ENCODE data around the gene SPDYE6. TPM values are rescaled to one million over a fixed set of nuclear protein-coding genes. Genes with fewer than 3 reads are reported as not detected.
"Not testable (repeated sequence)": the region's sequence is repeated elsewhere in the genome, so short reads cannot be mapped to it uniquely, and the experiment has no call there.

The SPDYE6 gene, protein sequence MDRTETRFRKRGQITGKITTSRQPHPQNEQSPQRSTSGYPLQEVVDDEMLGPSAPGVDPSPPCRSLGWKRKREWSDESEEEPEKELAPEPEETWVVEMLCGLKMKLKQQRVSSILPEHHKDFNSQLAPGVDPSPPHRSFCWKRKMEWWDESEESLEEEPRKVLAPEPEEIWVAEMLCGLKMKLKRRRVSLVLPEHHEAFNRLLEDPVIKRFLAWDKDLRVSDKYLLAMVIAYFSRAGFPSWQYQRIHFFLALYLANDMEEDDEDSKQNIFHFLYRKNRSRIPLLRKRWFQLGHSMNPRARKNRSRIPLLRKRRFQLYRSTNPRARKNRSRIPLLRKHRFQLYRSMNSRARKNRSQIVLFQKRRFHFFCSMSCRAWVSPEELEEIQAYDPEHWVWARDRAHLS
- total RNA-seq (2014; rRNA removed; shearing (Covaris generic); ENCODE audit: low replicate concordance): not detected in 2 replicates

GRCh38 chr7:102356344-102356743 lies at the start of gene SPDYE6:
Gene SPDYE6 (minus strand): TSS chr7:102356444. CDS start chr7:102356023, 421 bp downstream.
- not testable (repeated sequence) for H3K79me2 ChIP-seq (ENCODE audit: low read length); H3K27me3 ChIP-seq (ENCODE audit: low read length); H2AFZ ChIP-seq (ENCODE audit: low read length); H3K4me3 ChIP-seq (ENCODE audit: low read length); H3K9me2 ChIP-seq (replicated peaks; ENCODE audit: insufficient read depth, low read length); H3K9me3 ChIP-seq (ENCODE audit: low read length); H3K4me1 ChIP-seq (ENCODE audit: low read length); H3K27ac ChIP-seq (ENCODE audit: low read length); H3K36me3 ChIP-seq (ENCODE audit: insufficient read depth, low read length); H3K4me2 ChIP-seq (ENCODE audit: low read depth, low read length, poor library complexity, severe bottlenecking); H4K20me1 ChIP-seq (ENCODE audit: insufficient read depth, low read depth, low read length); H3K9ac ChIP-seq (ENCODE audit: low read length); DNase-seq

- not testable (repeated sequence) for H3K9ac ChIP-seq (ENCODE audit: low read length); H3K27ac ChIP-seq (ENCODE audit: low read length); H4K20me1 ChIP-seq (ENCODE audit: insufficient read depth, low read depth, low read length); H3K27me3 ChIP-seq (ENCODE audit: low read length); H3K9me2 ChIP-seq (replicated peaks; ENCODE audit: insufficient read depth, low read length); H2AFZ ChIP-seq (ENCODE audit: low read length); H3K4me3 ChIP-seq (ENCODE audit: low read length); H3K9me3 ChIP-seq (ENCODE audit: low read length); H3K4me2 ChIP-seq (ENCODE audit: low read depth, low read length, poor library complexity, severe bottlenecking); DNase-seq
- H3K79me2 ChIP-seq (ENCODE audit: low read length): peaks cover 38% of the 10 kb centered on the region
- peaks cover 69% of the 10 kb centered on the region for H3K36me3 ChIP-seq (ENCODE audit: insufficient read depth, low read length)
- H3K4me1 ChIP-seq (ENCODE audit: low read length): peaks cover 23% of the 10 kb centered on the region
Observed at GRCh38 chr7:102404862-102405188, 48.6 kb upstream of the SPDYE6 start.

- peak; percentile 85 for DNase-seq
- Histone ChIP-seq H3K9me3 (ENCODE audit: low read length) (no peaks in the 10 kb centered on the region), H3K4me2 (ENCODE audit: low read depth, low read length, poor library complexity, severe bottlenecking) (no peak overlapping the region), H3K9ac (ENCODE audit: low read length) (no peak overlapping the region), H3K36me3 (ENCODE audit: insufficient read depth, low read length) (peaks cover 66% of the 10 kb centered on the region), H3K4me3 (ENCODE audit: low read length) (no peak overlapping the region), H2AFZ (ENCODE audit: low read length) (no peak overlapping the region), H3K27me3 (ENCODE audit: low read length) (no peaks in the 10 kb centered on the region), H4K20me1 (ENCODE audit: insufficient read depth, low read depth, low read length) (no peaks in the 10 kb centered on the region), H3K4me1 (ENCODE audit: low read length) (peaks cover 23% of the 10 kb centered on the region), H3K27ac (ENCODE audit: low read length) (no peak overlapping the region), H3K79me2 (ENCODE audit: low read length) (peaks cover 35% of the 10 kb centered on the region), H3K9me2 (replicated peaks; ENCODE audit: insufficient read depth, low read length) (no peaks in the 10 kb centered on the region)
Observed at GRCh38 chr7:102404005-102404861, 48.0 kb upstream of the SPDYE6 start.

- no peak overlapping the region for H3K9ac ChIP-seq (ENCODE audit: low read length)
- no peak overlapping the region for H3K4me2 ChIP-seq (ENCODE audit: low read depth, low read length, poor library complexity, severe bottlenecking)
- no peaks in the 10 kb centered on the region for H3K27me3 ChIP-seq (ENCODE audit: low read length)
- DNase-seq: no peak
- no peak overlapping the region for H2AFZ ChIP-seq (ENCODE audit: low read length)
- no peaks in the 10 kb centered on the region for H4K20me1 ChIP-seq (ENCODE audit: insufficient read depth, low read depth, low read length)
- no peaks in the 10 kb centered on the region for H3K9me3 ChIP-seq (ENCODE audit: low read length)
- H3K27ac ChIP-seq (ENCODE audit: low read length): no peak overlapping the region
- peaks cover 64% of the 10 kb centered on the region for H3K36me3 ChIP-seq (ENCODE audit: insufficient read depth, low read length)
- H3K4me1 ChIP-seq (ENCODE audit: low read length): peaks cover 23% of the 10 kb centered on the region
- H3K9me2 ChIP-seq (replicated peaks; ENCODE audit: insufficient read depth, low read length): no peaks in the 10 kb centered on the region
- no peak overlapping the region for H3K4me3 ChIP-seq (ENCODE audit: low read length)
- H3K79me2 ChIP-seq (ENCODE audit: low read length): peaks cover 33% of the 10 kb centered on the region
Observed at GRCh38 chr7:102403563-102403962, 47.3 kb upstream of the SPDYE6 start.

DNA sequence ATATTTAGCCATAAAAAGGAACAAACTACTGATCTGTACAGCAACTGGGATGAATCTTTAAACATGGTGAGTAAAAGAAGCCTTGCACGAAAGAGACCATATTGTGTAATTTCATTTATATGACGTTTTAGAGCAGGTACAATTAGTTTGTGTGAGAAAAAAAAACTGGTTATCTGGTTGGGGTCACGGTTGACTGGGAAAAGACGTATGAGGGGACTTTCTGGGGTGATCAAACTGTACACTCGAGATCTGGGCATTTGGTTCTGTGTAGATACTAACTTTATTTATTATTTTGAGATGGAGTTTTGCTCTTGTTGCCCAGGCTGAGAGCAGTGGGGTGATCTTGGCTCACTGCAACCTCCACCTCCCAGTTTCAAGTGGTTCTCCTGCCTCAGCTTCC lies 44.1 kb upstream of the SPDYE6 start:
- H4K20me1 ChIP-seq (ENCODE audit: insufficient read depth, low read depth, low read length): no peaks in the 10 kb centered on the region; the same call in 1 of the 2 replicates
- no peaks in the 10 kb centered on the region for H3K27me3 ChIP-seq (ENCODE audit: low read length)
- peaks cover 32% of the 10 kb centered on the region for H3K36me3 ChIP-seq (ENCODE audit: insufficient read depth, low read length)
- H3K4me1 ChIP-seq (ENCODE audit: low read length): peaks cover 37% of the 10 kb centered on the region
- peaks cover 29% of the 10 kb centered on the region for H3K79me2 ChIP-seq (ENCODE audit: low read length)
- no peak overlapping the region for H2AFZ ChIP-seq (ENCODE audit: low read length)
- no peaks in the 10 kb centered on the region for H3K9me3 ChIP-seq (ENCODE audit: low read length)
- H3K27ac ChIP-seq (ENCODE audit: low read length): no peak overlapping the region
- no peak overlapping the region for H3K9ac ChIP-seq (ENCODE audit: low read length)
- H3K4me2 ChIP-seq (ENCODE audit: low read depth, low read length, poor library complexity, severe bottlenecking): no peak overlapping the region
- no peaks in the 10 kb centered on the region for H3K9me2 ChIP-seq (replicated peaks; ENCODE audit: insufficient read depth, low read length)
- DNase-seq: no peak
- H3K4me3 ChIP-seq (ENCODE audit: low read length): no peak overlapping the region

DNA sequence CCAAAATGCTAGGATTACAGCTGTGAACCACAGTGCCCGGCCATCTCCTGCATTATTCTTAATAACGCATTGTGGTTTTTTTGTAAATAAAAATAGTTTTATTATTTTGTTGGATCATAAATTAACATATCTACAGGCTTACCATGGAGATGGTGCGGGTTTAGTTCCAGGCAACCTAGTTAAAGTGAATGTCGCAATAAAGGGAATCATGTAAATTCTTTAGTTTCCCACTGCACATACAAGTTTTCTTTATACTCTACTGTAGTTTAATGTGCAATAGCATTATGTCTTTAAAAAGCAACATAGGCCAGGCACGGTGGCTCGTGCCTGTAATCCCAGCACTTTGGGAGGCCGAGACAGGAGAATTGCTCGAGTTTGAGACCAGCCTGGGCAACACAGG lies 42.3 kb upstream of the SPDYE6 start:
- Histone ChIP-seq H4K20me1 (ENCODE audit: insufficient read depth, low read depth, low read length) (no peaks in the 10 kb centered on the region; the same call in 1 of the 2 replicates), H3K9me3 (ENCODE audit: low read length) (no peaks in the 10 kb centered on the region), H3K79me2 (ENCODE audit: low read length) (peaks cover 23% of the 10 kb centered on the region), H3K36me3 (ENCODE audit: insufficient read depth, low read length) (peaks cover 16% of the 10 kb centered on the region; the same call in 1 of the 2 replicates), H3K4me1 (ENCODE audit: low read length) (peaks cover 43% of the 10 kb centered on the region), H3K9me2 (replicated peaks; ENCODE audit: insufficient read depth, low read length) (no peaks in the 10 kb centered on the region), H3K4me2 (ENCODE audit: low read depth, low read length, poor library complexity, severe bottlenecking) (no peak overlapping the region), H3K27ac (ENCODE audit: low read length) (no peak overlapping the region), H3K4me3 (ENCODE audit: low read length) (no peak overlapping the region), H3K9ac (ENCODE audit: low read length) (no peak overlapping the region), H3K27me3 (ENCODE audit: low read length) (no peaks in the 10 kb centered on the region), H2AFZ (ENCODE audit: low read length) (no peak overlapping the region)
- no peak for DNase-seq

GRCh38 chr7:102396710-102397019 lies 40.4 kb upstream of the SPDYE6 start:
- H3K4me2 ChIP-seq (ENCODE audit: low read depth, low read length, poor library complexity, severe bottlenecking): peak overlapping the region; percentile 97
- peaks cover 17% of the 10 kb centered on the region for H3K79me2 ChIP-seq (ENCODE audit: low read length)
- H2AFZ ChIP-seq (ENCODE audit: low read length): no peak overlapping the region
- peaks cover 27% of the 10 kb centered on the region for H3K4me1 ChIP-seq (ENCODE audit: low read length)
- no peaks in the 10 kb centered on the region for H3K9me2 ChIP-seq (replicated peaks; ENCODE audit: insufficient read depth, low read length)
- H4K20me1 ChIP-seq (ENCODE audit: insufficient read depth, low read depth, low read length): no peaks in the 10 kb centered on the region; the same call in 1 of the 2 replicates
- no peaks in the 10 kb centered on the region for H3K9me3 ChIP-seq (ENCODE audit: low read length)
- H3K4me3 ChIP-seq (ENCODE audit: low read length): peak overlapping the region; percentile 96
- peak overlapping the region; percentile 67 for H3K27ac ChIP-seq (ENCODE audit: low read length)
- no peaks in the 10 kb centered on the region for H3K27me3 ChIP-seq (ENCODE audit: low read length)
- peaks cover 20% of the 10 kb centered on the region; the same call in 1 of the 2 replicates for H3K36me3 ChIP-seq (ENCODE audit: insufficient read depth, low read length)
- DNase-seq: no peak
- peak overlapping the region; percentile 94 for H3K9ac ChIP-seq (ENCODE audit: low read length)
